Neutrophil (primary cell): ENCODE data around the gene CHRND.

Source experiments
- H3K27ac ChIP-seq: fragments of 200-600 bp; sonication (generic); 2 replicates; pipeline ENCODE4 v1.5.1; 2016; ENCODE audit warnings: mild to moderate bottlenecking, moderate library complexity
- H3K27me3 ChIP-seq: fragments of 200-600 bp; sonication (generic); 2 replicates; pipeline ENCODE4 v1.6.0; 2016; ENCODE audit warnings: mild to moderate bottlenecking
- H3K36me3 ChIP-seq: fragments of 200-600 bp; sonication (generic); 2 replicates; pipeline ENCODE4 v1.5.1; 2017
- H3K4me1 ChIP-seq, 2 experiments: fragments of 200-600 bp in 1 of 2; sonication (generic) in 1 of 2; 1 replicate in 1 of 2; 2 replicates in 1 of 2; pipeline versions ENCODE4 v1.5.1 to v1.6.1; 2013 to 2016; ENCODE audit warnings: low read depth in 1 of 2, low read length in 1 of 2, mild to moderate bottlenecking in 1 of 2, moderate library complexity in 1 of 2; ENCODE audit not compliant: control insufficient read depth in 1 of 2, insufficient read depth in 1 of 2
- H3K4me3 ChIP-seq, 2 experiments: fragments of 200-600 bp in 1 of 2; sonication (generic) in 1 of 2; 1 replicate in 1 of 2; 2 replicates in 1 of 2; pipeline ENCODE4 v1.5.1; 2013 to 2016; ENCODE audit warnings: low read depth in 1 of 2, low read length in 1 of 2, mild to moderate bottlenecking in 1 of 2, moderate library complexity in 1 of 2
- H3K9me3 ChIP-seq: fragments of 200-600 bp; sonication (generic); 2 replicates; pipeline ENCODE4 v1.5.1; 2016
- TF ChIP-seq, protein P1 (sequence below): fragments of 200-600 bp; sonication (generic); IDR thresholded peaks from 2 replicates; pipeline ENCODE4 v1.5.1; 2016; ENCODE audit warnings: antibody characterized with exemption

The CHRND gene

DNA sequence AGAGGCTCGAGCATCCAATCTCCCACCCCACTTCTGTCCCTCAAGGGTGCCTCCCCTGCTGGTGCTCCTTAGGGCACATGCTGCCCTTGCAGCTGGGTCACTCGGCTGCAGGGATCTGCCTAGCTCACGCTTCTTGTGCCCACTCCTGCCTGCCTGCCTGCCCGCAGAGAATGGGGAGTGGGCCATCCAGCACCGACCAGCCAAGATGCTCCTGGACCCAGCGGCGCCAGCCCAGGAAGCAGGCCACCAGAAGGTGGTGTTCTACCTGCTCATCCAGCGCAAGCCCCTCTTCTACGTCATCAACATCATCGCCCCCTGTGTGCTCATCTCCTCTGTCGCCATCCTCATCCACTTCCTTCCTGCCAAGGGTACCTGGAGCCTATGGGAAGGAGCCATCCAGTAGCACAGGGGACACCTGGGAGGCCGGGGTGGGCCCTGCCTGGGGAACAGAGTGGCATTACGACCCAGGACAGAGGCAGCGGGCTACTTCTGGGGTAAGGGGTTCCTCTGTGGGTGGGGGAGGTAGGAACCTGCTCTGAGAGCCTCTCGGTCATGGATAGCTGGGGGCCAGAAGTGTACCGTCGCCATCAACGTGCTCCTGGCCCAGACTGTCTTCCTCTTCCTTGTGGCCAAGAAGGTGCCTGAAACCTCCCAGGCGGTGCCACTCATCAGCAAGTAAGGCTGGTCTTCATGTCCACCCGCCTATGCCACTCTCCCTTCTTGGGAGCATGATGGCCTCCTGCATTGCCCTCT lies 16.9 kb downstream of the CHRND start:
- Histone ChIP-seq H3K9me3 (no peaks in the 10 kb centered on the region), H3K27me3 (peaks cover 22% of the 10 kb centered on the region), H3K27ac (no peak overlapping the region), H3K4me3 (no peak overlapping the region), H3K36me3 (no peaks in the 10 kb centered on the region), H3K4me1 (peaks cover 3 to 6% of the 10 kb centered on the region in 2 experiments)
- TF ChIP-seq, protein P1, sequence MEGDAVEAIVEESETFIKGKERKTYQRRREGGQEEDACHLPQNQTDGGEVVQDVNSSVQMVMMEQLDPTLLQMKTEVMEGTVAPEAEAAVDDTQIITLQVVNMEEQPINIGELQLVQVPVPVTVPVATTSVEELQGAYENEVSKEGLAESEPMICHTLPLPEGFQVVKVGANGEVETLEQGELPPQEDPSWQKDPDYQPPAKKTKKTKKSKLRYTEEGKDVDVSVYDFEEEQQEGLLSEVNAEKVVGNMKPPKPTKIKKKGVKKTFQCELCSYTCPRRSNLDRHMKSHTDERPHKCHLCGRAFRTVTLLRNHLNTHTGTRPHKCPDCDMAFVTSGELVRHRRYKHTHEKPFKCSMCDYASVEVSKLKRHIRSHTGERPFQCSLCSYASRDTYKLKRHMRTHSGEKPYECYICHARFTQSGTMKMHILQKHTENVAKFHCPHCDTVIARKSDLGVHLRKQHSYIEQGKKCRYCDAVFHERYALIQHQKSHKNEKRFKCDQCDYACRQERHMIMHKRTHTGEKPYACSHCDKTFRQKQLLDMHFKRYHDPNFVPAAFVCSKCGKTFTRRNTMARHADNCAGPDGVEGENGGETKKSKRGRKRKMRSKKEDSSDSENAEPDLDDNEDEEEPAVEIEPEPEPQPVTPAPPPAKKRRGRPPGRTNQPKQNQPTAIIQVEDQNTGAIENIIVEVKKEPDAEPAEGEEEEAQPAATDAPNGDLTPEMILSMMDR = no peak

DNA sequence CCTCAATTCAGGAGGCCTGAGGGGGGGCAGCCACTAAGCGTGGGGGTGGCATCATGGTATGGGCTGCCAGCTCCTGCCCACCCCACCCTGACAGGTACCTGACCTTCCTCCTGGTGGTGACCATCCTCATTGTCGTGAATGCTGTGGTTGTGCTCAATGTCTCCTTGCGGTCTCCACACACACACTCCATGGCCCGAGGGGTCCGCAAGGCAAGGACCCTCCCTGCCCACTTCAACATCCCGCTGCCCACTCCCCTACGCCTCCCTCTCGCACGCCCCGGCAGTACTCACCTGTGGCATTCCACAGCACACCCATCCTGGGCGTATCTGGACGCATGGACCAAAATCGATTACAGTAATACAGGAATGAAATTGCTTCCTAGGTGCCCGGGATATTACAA lies 17.5 kb downstream of the CHRND start:
- Histone ChIP-seq H3K27ac (no peak overlapping the region), H3K4me1 (peaks cover 3% of the 10 kb centered on the region in 2 experiments), H3K9me3 (no peaks in the 10 kb centered on the region), H3K4me3 (no peak overlapping the region), H3K36me3 (no peaks in the 10 kb centered on the region), H3K27me3 (peaks cover 22% of the 10 kb centered on the region)
- TF ChIP-seq, protein P1 = no peak

DNA sequence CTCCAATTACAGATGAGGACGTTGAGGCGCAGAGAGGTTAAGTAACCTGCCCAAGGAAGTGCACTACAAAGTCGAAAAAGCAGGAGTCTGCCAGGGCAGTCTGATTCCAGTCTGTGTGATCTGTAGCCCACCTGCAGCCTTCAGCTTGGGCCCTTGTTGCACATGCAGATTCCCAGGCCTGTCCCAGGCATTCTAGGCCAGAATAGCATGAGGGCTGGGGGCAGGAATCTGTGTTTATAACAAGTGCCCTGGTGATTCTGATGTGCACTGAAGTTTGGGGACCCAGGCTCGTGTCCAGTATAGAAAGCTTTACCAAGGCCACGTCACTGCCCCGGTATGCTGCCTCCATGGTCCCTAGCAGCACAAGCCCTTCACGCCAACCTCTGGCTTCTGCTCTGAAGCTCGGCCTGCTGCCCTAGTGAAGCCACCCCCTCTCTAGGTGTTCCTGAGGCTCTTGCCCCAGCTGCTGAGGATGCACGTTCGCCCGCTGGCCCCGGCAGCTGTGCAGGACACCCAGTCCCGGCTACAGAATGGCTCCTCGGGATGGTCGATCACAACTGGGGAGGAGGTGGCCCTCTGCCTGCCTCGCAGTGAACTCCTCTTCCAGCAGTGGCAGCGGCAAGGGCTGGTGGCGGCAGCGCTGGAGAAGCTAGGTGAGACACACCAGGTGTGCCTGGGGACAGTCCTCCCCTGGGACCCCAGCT lies 18.1 kb downstream of the CHRND start:
- TF ChIP-seq, protein P1 = no peak

DNA sequence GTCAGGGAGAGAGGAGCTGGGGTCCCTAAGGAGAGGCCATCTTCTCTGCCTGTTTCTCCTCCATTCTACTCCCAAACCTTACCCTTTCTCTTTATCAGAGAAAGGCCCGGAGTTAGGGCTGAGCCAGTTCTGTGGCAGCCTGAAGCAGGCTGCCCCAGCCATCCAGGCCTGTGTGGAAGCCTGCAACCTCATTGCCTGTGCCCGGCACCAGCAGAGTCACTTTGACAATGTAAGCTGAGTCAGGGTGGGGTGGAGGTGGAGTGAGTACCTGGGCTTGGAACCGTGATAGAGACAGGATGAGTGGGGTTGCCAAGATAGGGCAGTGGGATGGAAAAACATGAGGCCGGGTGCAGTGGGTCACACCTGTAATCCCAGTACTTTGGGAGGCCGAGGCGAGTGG lies 18.7 kb downstream of the CHRND start:
- H3K36me3 ChIP-seq = no peaks in the 10 kb centered on the region
- H3K9me3 ChIP-seq = no peaks in the 10 kb centered on the region
- H3K4me3 ChIP-seq = no peak overlapping the region
- H3K4me1 ChIP-seq = peaks cover 2 to 5% of the 10 kb centered on the region in 2 experiments
- TF ChIP-seq, protein P1 = no peak
- peaks cover 18% of the 10 kb centered on the region for H3K27me3 ChIP-seq
- no peak overlapping the region for H3K27ac ChIP-seq

More for the DNA sequence above, 18.1 kb downstream of the CHRND start:
- Histone ChIP-seq H3K4me1 (peaks cover 0 to 3% of the 10 kb centered on the region in 2 experiments), H3K27ac (no peak overlapping the region), H3K36me3 (no peaks in the 10 kb centered on the region), H3K4me3 (no peak overlapping the region), H3K27me3 (peaks cover 22% of the 10 kb centered on the region), H3K9me3 (no peaks in the 10 kb centered on the region)

DNA sequence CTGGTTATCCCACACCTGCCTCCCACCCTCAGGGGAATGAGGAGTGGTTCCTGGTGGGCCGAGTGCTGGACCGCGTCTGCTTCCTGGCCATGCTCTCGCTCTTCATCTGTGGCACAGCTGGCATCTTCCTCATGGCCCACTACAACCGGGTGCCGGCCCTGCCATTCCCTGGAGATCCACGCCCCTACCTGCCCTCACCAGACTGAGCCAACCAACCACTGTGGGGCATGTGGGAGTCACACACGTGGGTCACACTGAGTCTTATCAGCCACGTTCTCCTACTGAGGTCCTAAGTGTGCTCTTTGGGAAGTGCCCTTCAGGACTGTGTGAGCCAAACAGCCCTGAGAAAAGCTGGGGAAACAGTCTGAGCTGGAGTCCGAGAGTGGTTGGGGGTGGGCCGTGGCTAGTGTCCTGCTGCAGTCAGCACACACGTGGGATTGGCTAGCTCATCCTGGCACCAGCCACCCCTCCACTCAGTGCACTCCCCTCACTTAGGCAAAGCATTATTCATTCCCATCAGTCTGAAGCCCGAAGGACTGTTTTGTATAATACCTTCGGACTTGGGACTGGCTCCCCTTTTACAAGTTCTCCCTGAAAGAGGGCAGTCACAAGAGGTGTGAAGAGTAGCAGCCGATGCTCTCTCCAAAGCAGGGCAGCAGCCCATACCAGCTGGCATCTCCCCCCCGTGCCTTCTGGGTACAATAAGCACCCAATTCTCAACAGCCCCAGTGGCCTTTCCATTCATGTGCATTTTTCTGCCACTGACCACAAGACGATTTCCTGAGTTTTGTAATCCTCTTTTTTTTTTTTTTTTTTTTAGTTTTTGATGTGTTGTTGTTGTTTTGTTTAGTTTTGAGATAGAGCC lies 19.8 kb downstream of the CHRND start:
- Histone ChIP-seq H3K27ac (no peak overlapping the region), H3K27me3 (peaks cover 10% of the 10 kb centered on the region), H3K4me1 (peaks cover 6 to 8% of the 10 kb centered on the region in 2 experiments), H3K36me3 (no peaks in the 10 kb centered on the region), H3K9me3 (no peaks in the 10 kb centered on the region), H3K4me3 (no peak overlapping the region)
- TF ChIP-seq, protein P1 = no peak
